Stimulated activated CD8-positive, alpha-beta memory T cell treated with anti-CD3 and anti-CD28 coated beads, Interleukin-2, amount 100 ng/mL, for 1 hour (primary cell): ENCODE measurements around the gene MYBL2.
"Not testable (repeated sequence)": the region's sequence is repeated elsewhere in the genome, so short reads cannot be mapped to it uniquely, and the experiment has no call there.

Experiments used
- DNase-seq, 2 donors: peaks; one replicate each; pipeline ENCODE4 v3.0.0-alpha.2; 2020; ENCODE audit warnings: low read depth in 2 of 2

Gene MYBL2

GRCh38 chr20:43751167-43752050 lies 84.5 kb downstream of the MYBL2 start:
- no peak for DNase-seq

GRCh38 chr20:43752051-43752360 lies 85.1 kb downstream of the MYBL2 start:
- no peak for DNase-seq

- DNase-seq: peak in 1 of 2 donors; percentile 7
Observed at GRCh38 chr20:43752561-43753301, 85.8 kb downstream of the MYBL2 start.

- DNase-seq: no peak
Observed at GRCh38 chr20:43755390-43755789, 88.5 kb downstream of the MYBL2 start.

- DNase-seq: no peak
Observed at GRCh38 chr20:43755851-43756250, 88.9 kb downstream of the MYBL2 start.

GRCh38 chr20:43757888-43758287 lies 91.0 kb downstream of the MYBL2 start:
- DNase-seq: not testable (repeated sequence)

- DNase-seq: no peak
Observed at GRCh38 chr20:43761386-43762340, 94.7 kb downstream of the MYBL2 start.

- no peak for DNase-seq
Observed at GRCh38 chr20:43762911-43763310, 96.0 kb downstream of the MYBL2 start.

- no peak for DNase-seq
Observed at GRCh38 chr20:43765916-43766315, 99.0 kb downstream of the MYBL2 start.
